Hippocampal formation (tissue), 2 donors: Measurements from ENCODE around the gene GRIN2A.

Experiments used
- DNase-seq, 2 donors: peaks; one replicate each; lab custom pipeline; 2025; lab: John Stamatoyannopoulos, UW

Gene GRIN2A

DNA sequence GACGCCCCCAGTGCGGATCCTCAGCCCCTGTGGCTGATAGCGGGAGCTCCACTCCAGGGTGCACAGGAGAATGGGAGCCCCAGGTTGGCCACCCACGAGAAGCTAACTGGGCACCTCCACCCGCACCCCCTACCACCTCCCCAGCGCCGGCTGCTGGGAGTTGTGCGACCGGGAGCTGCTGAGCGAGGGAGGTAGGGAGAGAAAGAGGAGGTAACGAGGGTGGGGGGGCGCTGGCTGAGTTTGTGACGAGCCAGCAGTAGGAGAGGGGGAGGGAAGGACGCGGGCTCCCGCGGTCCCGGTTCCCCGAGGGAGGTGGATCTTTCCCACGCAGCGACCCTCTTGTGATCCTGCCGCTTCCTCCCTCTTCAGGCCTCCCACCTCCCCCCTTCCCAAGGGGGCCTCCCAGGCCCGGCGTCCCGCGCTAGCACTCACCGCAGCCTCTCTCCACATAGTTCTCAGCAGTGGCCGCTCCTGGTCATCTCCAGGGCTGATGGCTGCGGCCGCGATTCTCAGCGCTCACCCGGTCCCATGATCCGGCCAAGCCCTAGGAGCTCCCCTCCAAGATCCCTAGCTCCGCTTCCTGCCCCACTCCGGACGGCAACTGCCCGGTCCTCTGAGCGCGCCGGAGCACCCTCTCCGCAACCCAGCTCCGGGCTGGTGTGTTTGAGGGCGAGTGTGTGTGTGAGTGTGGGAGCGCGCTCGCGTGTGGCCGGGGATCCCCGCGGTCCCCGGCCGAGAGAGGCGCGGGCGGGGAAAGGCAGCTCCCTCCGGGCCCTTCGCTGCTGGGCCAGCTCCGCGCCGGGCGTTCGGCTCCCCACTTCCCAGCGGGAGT, at the start of gene GRIN2A:
TSS of gene GRIN2A (minus strand) at position 207 of the 832 bp plus-strand sequence. CDS start 2,017 bp downstream, outside the sequence.
- no peak for DNase-seq

DNA sequence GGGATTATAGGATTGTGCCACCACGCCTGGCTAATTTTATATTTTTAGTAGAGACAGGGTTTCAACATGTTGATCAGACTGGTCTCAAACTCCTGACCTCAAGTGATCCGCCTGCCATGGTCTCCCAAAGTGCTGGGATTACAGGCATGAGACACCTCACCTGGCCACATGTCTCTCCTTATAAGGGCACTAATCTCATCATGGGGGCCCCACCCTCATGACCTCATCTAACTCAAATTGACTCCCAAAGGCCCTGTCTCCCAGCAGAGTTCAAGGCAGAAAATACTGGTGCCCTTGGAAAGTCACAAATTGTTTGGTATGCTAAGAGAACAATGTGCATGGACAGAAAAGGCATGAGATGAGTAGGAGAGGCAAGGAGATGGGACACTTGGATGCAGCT, 49.3 kb upstream of the GRIN2A start:
- no peak for DNase-seq

DNA sequence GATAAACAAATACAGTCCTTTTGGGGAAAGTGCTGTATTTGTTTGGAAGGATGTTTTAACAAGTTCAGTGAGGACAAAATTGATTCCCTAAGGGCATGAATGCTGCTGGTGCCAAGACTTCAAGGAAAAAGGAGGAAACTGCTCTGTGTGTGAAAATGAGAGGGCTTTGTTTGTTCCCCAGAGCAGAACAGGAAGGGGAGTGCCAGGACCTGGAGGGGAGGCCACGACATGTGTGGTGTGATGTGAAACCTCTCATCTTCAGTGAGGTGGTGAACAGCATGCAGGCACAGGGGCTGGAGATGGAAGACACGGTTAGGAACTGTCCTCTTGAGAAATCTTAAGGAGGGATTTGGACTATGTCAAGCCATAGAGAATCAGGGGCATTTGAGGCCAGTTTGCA, 46.6 kb upstream of the GRIN2A start:
- DNase-seq, result no peak

GRCh38 chr16:10226987-10227306, 44.7 kb upstream of the GRIN2A start:
- no peak for DNase-seq

- no peak for DNase-seq
Observed at GRCh38 chr16:10226141-10226986, 44.1 kb upstream of the GRIN2A start.

DNA sequence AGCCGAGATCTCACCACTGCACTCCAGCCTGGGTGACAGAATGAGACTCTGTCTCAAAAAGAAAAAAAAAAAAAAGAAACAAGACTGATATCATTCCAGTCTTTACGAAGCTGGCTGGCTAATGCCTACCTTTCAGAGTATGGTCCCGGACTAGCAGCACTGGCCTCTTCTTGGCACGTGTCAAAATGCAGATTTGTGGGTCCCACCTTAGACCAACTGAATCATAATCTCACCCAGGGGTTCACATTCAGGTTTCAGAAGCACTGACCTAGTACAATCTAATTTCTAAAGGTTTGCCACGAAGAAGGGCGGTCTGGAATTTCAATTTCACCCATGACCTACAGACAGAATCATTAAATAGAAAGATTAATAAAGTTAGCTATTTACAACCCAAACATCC, 43.4 kb upstream of the GRIN2A start:
- DNase-seq, result no peak

DNA sequence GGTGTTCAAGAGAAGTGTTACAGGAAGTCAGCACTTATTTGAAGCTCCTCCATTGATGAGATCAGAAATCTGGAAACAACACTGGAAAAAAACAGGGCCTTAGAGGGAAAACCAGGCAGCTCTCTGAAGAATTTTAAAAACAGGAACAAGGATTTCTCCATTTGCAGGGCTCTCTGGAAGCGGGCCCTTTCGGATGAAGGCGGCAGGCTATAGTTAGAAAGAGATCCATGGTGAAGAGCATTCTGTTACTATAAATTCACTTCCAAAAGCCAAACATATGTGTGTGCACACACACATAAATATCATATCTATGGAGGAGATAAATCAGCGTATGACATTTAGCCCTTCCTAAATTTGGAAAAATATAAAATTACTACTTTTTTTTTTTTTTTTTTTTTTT, 42.6 kb upstream of the GRIN2A start:
- DNase-seq, result peak in 1 of 2 donors; percentile 6

- DNase-seq, result no peak
Observed at GRCh38 chr16:10220942-10221341, 38.7 kb upstream of the GRIN2A start.

GRCh38 chr16:10219742-10220141, 37.5 kb upstream of the GRIN2A start:
- DNase-seq, result no peak

DNA sequence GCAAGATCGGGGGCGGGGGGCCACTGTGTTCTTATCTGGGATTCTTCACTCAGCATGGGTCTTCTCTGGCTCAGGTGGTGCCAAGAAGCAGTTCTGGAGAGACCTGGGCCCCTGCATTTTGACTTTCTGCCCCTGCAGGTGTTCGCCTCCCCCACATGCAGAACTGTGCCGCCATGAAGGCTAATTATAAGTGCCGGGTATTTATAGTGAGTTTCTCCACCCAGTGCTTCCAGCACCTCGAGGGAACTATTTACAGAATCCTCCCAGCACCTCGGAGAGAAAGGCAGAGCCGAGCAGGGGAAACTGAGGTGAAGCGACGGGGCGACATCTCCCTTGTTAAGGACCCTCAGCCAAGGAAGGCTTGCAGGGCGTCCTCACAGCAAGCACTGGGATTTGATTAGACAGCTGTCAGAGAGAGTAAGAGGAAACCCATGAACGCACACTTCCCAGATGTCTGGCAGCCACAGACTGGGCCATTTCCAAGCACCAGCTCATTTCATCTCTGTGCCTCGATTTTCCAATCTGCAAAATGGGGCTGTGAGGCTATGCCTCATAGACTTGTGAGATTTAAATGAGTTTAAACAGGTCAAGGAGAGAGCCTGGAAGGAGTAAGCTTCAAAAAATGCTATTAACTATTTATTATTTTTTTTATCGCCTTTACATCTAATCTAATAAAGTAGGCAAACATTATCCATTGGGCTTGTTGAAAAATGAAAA, 36.4 kb upstream of the GRIN2A start:
- no peak for DNase-seq

DNA sequence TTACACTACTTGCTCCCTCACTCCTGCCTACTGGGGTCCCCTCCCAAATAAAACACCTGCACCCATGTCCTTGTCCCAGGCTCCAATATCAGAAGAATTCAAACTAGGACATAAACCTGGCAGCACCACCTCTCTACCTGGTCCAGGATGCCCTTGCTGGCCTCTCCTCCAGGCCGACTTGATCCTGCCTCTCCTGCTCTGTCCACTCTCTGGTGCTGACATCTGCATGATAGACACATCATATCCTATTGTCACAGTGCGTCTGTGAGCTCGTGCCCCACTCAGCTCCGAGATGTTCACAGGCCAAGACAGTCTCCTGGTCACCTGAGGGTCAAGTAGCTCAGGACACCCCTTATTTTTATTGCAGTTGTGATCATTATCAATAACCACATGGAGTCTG, 31.5 kb upstream of the GRIN2A start:
- no peak for DNase-seq

DNA sequence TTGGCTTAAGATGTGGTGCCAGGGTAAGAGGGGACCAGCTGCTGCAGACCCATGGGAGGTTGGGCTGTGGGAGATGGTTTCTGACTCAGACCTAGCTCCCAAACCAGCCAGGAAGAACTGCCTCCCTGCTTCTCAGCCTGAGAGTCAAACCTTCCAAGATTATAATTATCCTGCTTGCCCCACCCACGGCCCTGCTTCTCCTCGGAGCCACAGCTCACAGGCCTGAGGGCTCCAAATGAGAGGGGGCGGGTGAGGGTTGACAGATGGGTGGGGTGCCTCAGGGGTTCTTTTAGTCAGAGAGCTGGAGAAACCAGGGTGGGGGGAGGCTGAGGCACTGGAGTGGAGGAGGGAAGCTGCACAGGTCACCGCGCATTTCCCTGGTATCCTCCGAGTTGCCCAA, 28.7 kb upstream of the GRIN2A start:
- DNase-seq, result no peak

GRCh38 chr16:10206865-10207264, 24.6 kb upstream of the GRIN2A start:
- DNase-seq, result no peak

- DNase-seq, result no peak
Observed at GRCh38 chr16:10206215-10206614, 24.0 kb upstream of the GRIN2A start.

GRCh38 chr16:10205688-10206087, 23.5 kb upstream of the GRIN2A start:
- DNase-seq, result no peak

GRCh38 chr16:10202649-10203048, 20.4 kb upstream of the GRIN2A start:
- no peak for DNase-seq

DNA sequence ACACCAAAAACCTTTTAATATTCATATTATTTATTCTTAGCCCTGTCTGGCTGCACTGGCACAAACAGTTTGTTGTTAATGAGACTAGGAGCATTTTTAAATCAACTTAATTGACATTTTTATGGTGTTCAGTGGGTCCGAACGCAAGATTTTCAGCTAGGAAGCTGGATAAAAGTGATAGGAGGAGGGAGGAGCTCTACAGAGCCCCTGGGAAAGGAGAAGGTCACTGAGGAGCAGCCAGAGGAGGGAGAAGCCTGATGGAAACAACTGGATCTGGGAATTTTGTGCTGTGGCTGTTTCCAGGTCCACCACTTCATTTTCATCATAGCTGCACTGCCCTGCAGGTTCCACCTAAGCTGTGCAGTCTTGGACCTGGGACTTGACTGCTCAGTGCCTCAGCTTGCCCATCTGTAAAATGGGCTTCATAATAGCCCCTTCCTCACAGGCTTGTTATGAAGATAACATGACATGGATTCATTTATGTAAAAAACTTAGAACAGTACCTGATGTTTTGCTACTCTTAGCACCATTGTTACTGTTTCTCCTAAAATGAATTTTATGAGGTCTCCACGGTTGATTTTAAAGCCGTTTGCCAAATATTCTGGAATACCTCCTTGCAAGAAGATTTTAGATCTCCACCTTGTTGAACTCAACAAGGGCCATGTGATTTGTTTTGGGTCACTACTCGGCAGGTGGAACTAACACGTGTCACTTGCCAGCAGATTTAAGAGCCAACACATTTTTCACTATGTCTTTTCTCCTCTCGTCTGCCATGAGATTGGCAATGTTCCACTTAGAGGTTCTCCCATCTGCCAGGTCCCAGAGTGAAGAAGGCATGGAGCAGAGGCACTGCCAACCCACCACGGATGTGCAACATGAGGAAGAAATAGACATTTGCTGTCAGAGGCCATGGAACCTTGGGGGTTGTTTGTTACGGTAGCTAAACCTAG, 18.7 kb upstream of the GRIN2A start:
- no peak for DNase-seq

- no peak for DNase-seq
Observed at GRCh38 chr16:10196999-10197398, 14.8 kb upstream of the GRIN2A start.

GRCh38 chr16:10191096-10191495, 8.9 kb upstream of the GRIN2A start:
- DNase-seq, result no peak

GRCh38 chr16:10189861-10190390, 7.7 kb upstream of the GRIN2A start:
- DNase-seq, result no peak

DNA sequence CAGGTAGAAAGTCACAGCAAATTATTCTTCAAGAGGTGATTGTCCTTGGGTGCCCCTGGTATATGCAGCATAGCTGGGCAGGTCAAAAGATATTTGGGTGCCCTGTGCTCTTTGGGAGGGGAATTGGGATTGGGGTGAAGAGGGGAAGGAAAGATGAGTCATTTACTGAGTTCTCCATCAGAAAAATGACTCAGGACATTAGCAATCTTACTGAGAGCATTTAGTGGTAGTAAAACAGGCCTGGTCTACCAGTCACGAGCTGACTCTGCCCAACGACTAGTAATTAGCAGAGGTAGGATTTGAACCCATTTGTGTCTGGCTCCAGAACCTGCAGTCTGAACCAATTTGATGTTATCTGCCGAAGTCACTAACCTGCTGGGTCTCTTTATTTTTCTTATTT, 6.0 kb upstream of the GRIN2A start:
- no peak for DNase-seq
